C4-2B (cell line): ENCODE measurements around the gene ADAM12.

Experiments used
- ZFX ChIP-seq: fragments of 450-650 bp; IDR thresholded peaks from 2 replicates; pipeline ENCODE4 v1.6.1; 2017
- TF ChIP-seq, protein P1 (sequence below): fragments of 450-650 bp; conservative IDR thresholded peaks from 2 replicates; pipeline ENCODE4 v1.5.1; 2017; ENCODE audit warnings: mild to moderate bottlenecking

DNA sequence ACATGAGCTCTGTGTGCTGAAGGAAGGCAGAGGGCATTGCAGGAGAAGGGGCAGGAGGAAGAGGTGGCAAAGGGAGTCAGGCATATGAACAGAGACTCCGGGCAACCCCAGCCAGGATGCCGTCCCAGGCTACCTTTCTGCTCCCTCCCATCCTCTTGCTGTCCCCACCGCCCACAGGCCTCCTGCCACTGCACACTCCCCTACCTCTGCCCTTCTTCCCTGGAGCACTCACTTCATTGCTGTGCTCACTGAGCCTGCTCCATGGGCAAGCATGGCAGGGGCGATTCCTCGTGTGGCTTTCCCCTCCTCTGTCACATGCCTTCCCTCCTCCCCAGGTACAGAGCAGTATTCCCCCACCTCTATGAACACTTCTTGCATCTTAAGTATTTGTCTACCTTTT lies 398.5 kb downstream of the ADAM12 start:
- TF ChIP-seq, protein P1, sequence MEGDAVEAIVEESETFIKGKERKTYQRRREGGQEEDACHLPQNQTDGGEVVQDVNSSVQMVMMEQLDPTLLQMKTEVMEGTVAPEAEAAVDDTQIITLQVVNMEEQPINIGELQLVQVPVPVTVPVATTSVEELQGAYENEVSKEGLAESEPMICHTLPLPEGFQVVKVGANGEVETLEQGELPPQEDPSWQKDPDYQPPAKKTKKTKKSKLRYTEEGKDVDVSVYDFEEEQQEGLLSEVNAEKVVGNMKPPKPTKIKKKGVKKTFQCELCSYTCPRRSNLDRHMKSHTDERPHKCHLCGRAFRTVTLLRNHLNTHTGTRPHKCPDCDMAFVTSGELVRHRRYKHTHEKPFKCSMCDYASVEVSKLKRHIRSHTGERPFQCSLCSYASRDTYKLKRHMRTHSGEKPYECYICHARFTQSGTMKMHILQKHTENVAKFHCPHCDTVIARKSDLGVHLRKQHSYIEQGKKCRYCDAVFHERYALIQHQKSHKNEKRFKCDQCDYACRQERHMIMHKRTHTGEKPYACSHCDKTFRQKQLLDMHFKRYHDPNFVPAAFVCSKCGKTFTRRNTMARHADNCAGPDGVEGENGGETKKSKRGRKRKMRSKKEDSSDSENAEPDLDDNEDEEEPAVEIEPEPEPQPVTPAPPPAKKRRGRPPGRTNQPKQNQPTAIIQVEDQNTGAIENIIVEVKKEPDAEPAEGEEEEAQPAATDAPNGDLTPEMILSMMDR, result no peak
- TF ChIP-seq ZFX, result no peak
